Measurements from ENCODE around the gene ZSCAN1. TPM values are rescaled to one million over a fixed set of nuclear protein-coding genes. Genes with fewer than 3 reads are reported as not detected.

The ZSCAN1 gene
- total RNA-seq, 1 donor from 2014 or later = 0.67 TPM

GRCh38 chr19:58095328-58095727, 61.5 kb downstream of the ZSCAN1 start:
- H2AFZ ChIP-seq (replicated peaks) = no peak overlapping the region
- Mint-ChIP-seq H3K4me1 (peaks cover 5% of the 10 kb centered on the region), H3K9me3 (peaks cover 75% of the 10 kb centered on the region), H3K4me3 (no peak overlapping the region), H3K36me3 (peaks cover 29% of the 10 kb centered on the region), H3K27me3 (ENCODE audit: insufficient read depth, low read depth) (peaks cover 16% of the 10 kb centered on the region), H3K27ac (no peak overlapping the region)
- H3K4me1 ChIP-seq = no peaks in the 10 kb centered on the region
- peaks cover 4% of the 10 kb centered on the region for H3F3A ChIP-seq (ENCODE audit: low read depth)
- no peaks in the 10 kb centered on the region for H3K9me3 ChIP-seq (ENCODE audit: low read depth)
- H3K79me2 ChIP-seq (ENCODE audit: low read depth) = peaks cover 44% of the 10 kb centered on the region
- H3K4me3 ChIP-seq = no peak overlapping the region
- no peaks in the 10 kb centered on the region for H4K20me1 ChIP-seq (ENCODE audit: low read depth)
- no peaks in the 10 kb centered on the region for H3K27me3 ChIP-seq
- no peak for TF ChIP-seq CTCF (IDR thresholded peaks at IDR 0.05)
- TF ChIP-seq EZH2phosphoT487 (IDR thresholded peaks at IDR 0.05) = no peak
- no peak for TF ChIP-seq EZH2 (IDR thresholded peaks at IDR 0.05)
- no peak for DNase-seq (ENCODE audit: low spot score)
- no peak overlapping the region for H3K27ac ChIP-seq
- no peak overlapping the region for H3K9ac ChIP-seq
- H3K36me3 ChIP-seq = no peaks in the 10 kb centered on the region
- H3K4me2 ChIP-seq = no peak overlapping the region

GRCh38 chr19:58096884-58097283, 63.1 kb downstream of the ZSCAN1 start:
- DNase-seq (ENCODE audit: low spot score) = no peak
- Histone ChIP-seq H3K27me3 (no peaks in the 10 kb centered on the region), H3K4me3 (peak overlapping the region; percentile 99), H3K36me3 (no peaks in the 10 kb centered on the region), H3K4me2 (peak overlapping the region; percentile 83), H3K9ac (no peak overlapping the region), H4K20me1 (ENCODE audit: low read depth) (no peaks in the 10 kb centered on the region), H3F3A (ENCODE audit: low read depth) (peaks cover 4% of the 10 kb centered on the region), H3K4me1 (no peaks in the 10 kb centered on the region), H3K27ac (no peak overlapping the region), H2AFZ (replicated peaks) (no peak overlapping the region), H3K79me2 (ENCODE audit: low read depth) (peaks cover 44% of the 10 kb centered on the region), H3K9me3 (ENCODE audit: low read depth) (no peaks in the 10 kb centered on the region)
- Mint-ChIP-seq H3K27ac (peak overlapping the region; percentile 96), H3K4me1 (peaks cover 5% of the 10 kb centered on the region), H3K36me3 (peaks cover 25% of the 10 kb centered on the region), H3K27me3 (ENCODE audit: insufficient read depth, low read depth) (peaks cover 12% of the 10 kb centered on the region), H3K9me3 (peaks cover 70% of the 10 kb centered on the region), H3K4me3 (peak overlapping the region; percentile 89)
- TF ChIP-seq CTCF (IDR thresholded peaks at IDR 0.05) (no peak), EZH2 (IDR thresholded peaks at IDR 0.05) (no peak), EZH2phosphoT487 (IDR thresholded peaks at IDR 0.05) (no peak)

DNA sequence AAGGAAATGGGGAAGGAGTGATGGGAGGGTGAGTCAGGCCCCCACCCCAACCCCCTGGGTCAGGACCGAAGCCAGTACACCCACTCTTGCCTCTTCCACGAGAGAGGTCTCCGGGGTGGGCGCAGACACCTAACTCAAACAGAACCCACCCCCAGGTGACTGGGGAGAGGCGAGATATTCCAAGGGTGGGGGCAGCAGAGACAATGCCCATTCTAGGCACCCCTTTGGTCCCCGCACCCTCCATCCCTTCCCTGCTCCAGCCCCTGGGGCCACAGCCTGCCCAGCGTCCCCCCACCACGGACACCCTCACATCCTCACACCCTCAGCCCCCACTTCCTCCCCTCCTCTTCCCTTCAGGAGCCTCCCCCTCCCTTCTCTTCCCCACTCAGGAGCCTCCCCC, 63.5 kb downstream of the ZSCAN1 start:
- Histone ChIP-seq H3K9ac (peak overlapping the region; percentile 99), H4K20me1 (ENCODE audit: low read depth) (no peaks in the 10 kb centered on the region), H3K4me1 (no peaks in the 10 kb centered on the region), H3K4me2 (peak overlapping the region; percentile 83), H3K27me3 (no peaks in the 10 kb centered on the region), H3K4me3 (peak overlapping the region; percentile 99), H3K79me2 (ENCODE audit: low read depth) (peaks cover 44% of the 10 kb centered on the region), H3K27ac (no peak overlapping the region), H2AFZ (replicated peaks) (no peak overlapping the region), H3F3A (ENCODE audit: low read depth) (peaks cover 4% of the 10 kb centered on the region), H3K9me3 (ENCODE audit: low read depth) (no peaks in the 10 kb centered on the region), H3K36me3 (no peaks in the 10 kb centered on the region)
- Mint-ChIP-seq H3K4me3 (peak overlapping the region; percentile 89), H3K27ac (peak overlapping the region; percentile 96), H3K27me3 (ENCODE audit: insufficient read depth, low read depth) (peaks cover 8% of the 10 kb centered on the region), H3K9me3 (peaks cover 68% of the 10 kb centered on the region), H3K36me3 (peaks cover 23% of the 10 kb centered on the region), H3K4me1 (peaks cover 5% of the 10 kb centered on the region)
- no peak for DNase-seq (ENCODE audit: low spot score)
- no peak for TF ChIP-seq CTCF (IDR thresholded peaks at IDR 0.05)
- no peak for TF ChIP-seq EZH2 (IDR thresholded peaks at IDR 0.05)
- TF ChIP-seq EZH2phosphoT487 (IDR thresholded peaks at IDR 0.05) = no peak

Measured in neural progenitor cell (in vitro differentiated cells).